OCI-LY3 (cell line): ENCODE data around the gene DNMBP.

Source experiments
- H2AFZ ChIP-seq: fragments of 200-600, 300-600 bp; shearing (Covaris generic); 2 replicates; pipeline ENCODE4 v1.6.0; 2014; ENCODE audit warnings: antibody characterized with exemption, low read depth, low read length
- H3K27ac ChIP-seq: fragments of 200-600, 300-600 bp; sonication (generic); 2 replicates; pipeline ENCODE4 v1.5.1; 2014; ENCODE audit warnings: mild to moderate bottlenecking, low read length, moderate library complexity, mixed read lengths
- H3K27me3 ChIP-seq: fragments of 200-600, 300-600 bp; sonication (generic); 2 replicates; pipeline ENCODE4 v1.6.1; 2014; ENCODE audit warnings: low read depth, low read length, mixed read lengths
- H3K36me3 ChIP-seq: fragments of 200-600, 300-600 bp; sonication (generic); replicated peaks from 2 replicates; pipeline ENCODE3; 2014; ENCODE audit warnings: low read depth, low read length, mixed read lengths
- H3K4me1 ChIP-seq: fragments of 300-600, 200-600 bp; sonication (generic); 2 replicates; pipeline ENCODE4 v1.6.1; 2014; ENCODE audit warnings: low read length, mixed read lengths
- H3K4me2 ChIP-seq: fragments of 200-600, 300-600 bp; sonication (generic); 2 replicates; pipeline ENCODE4 v1.6.1; 2014; ENCODE audit warnings: low read length, mixed read lengths
- H3K4me3 ChIP-seq: fragments of 300-600, 200-600 bp; sonication (generic); 2 replicates; pipeline ENCODE4 v1.5.1; 2014; ENCODE audit warnings: antibody characterized with exemption, mild to moderate bottlenecking, low read length, moderate library complexity
- H3K79me2 ChIP-seq: fragments of 300-600, 200-600 bp; shearing (Covaris generic); 2 replicates; pipeline ENCODE4 v1.6.1; 2014; ENCODE audit warnings: mild to moderate bottlenecking, low read length, mixed read lengths
- H3K9ac ChIP-seq: fragments of 300-600, 200-600 bp; shearing (Covaris generic); 2 replicates; pipeline ENCODE4 v1.6.0; 2014; ENCODE audit warnings: mild to moderate bottlenecking, low read length, moderate library complexity
- H3K9me3 ChIP-seq: fragments of 200-600, 300-600 bp; shearing (Covaris generic); 2 replicates; pipeline ENCODE4 v1.6.1; 2014; ENCODE audit warnings: low read length, mixed read lengths; ENCODE audit not compliant: insufficient read depth
- H4K20me1 ChIP-seq: fragments of 200-600, 300-600 bp; sonication (generic); 2 replicates; pipeline ENCODE4 v1.6.1; 2016; ENCODE audit warnings: low read length, mixed read lengths; ENCODE audit not compliant: insufficient read depth
- EZH2phosphoT487 ChIP-seq: fragments of 200-600 bp; shearing (Covaris generic); IDR thresholded peaks from 2 replicates; pipeline ENCODE4 v1.6.1; 2018; ENCODE audit warnings: antibody characterized with exemption, mixed run types, low read depth
- TF ChIP-seq, protein P1 (sequence below): fragments of 200-600, 300-600 bp; sonication (generic); IDR thresholded peaks from 2 replicates; pipeline ENCODE4 v1.5.1; 2014; ENCODE audit warnings: antibody characterized with exemption, low read length, low read depth

The DNMBP gene, protein sequence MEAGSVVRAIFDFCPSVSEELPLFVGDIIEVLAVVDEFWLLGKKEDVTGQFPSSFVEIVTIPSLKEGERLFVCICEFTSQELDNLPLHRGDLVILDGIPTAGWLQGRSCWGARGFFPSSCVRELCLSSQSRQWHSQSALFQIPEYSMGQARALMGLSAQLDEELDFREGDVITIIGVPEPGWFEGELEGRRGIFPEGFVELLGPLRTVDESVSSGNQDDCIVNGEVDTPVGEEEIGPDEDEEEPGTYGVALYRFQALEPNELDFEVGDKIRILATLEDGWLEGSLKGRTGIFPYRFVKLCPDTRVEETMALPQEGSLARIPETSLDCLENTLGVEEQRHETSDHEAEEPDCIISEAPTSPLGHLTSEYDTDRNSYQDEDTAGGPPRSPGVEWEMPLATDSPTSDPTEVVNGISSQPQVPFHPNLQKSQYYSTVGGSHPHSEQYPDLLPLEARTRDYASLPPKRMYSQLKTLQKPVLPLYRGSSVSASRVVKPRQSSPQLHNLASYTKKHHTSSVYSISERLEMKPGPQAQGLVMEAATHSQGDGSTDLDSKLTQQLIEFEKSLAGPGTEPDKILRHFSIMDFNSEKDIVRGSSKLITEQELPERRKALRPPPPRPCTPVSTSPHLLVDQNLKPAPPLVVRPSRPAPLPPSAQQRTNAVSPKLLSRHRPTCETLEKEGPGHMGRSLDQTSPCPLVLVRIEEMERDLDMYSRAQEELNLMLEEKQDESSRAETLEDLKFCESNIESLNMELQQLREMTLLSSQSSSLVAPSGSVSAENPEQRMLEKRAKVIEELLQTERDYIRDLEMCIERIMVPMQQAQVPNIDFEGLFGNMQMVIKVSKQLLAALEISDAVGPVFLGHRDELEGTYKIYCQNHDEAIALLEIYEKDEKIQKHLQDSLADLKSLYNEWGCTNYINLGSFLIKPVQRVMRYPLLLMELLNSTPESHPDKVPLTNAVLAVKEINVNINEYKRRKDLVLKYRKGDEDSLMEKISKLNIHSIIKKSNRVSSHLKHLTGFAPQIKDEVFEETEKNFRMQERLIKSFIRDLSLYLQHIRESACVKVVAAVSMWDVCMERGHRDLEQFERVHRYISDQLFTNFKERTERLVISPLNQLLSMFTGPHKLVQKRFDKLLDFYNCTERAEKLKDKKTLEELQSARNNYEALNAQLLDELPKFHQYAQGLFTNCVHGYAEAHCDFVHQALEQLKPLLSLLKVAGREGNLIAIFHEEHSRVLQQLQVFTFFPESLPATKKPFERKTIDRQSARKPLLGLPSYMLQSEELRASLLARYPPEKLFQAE (N-terminal part only)

DNA sequence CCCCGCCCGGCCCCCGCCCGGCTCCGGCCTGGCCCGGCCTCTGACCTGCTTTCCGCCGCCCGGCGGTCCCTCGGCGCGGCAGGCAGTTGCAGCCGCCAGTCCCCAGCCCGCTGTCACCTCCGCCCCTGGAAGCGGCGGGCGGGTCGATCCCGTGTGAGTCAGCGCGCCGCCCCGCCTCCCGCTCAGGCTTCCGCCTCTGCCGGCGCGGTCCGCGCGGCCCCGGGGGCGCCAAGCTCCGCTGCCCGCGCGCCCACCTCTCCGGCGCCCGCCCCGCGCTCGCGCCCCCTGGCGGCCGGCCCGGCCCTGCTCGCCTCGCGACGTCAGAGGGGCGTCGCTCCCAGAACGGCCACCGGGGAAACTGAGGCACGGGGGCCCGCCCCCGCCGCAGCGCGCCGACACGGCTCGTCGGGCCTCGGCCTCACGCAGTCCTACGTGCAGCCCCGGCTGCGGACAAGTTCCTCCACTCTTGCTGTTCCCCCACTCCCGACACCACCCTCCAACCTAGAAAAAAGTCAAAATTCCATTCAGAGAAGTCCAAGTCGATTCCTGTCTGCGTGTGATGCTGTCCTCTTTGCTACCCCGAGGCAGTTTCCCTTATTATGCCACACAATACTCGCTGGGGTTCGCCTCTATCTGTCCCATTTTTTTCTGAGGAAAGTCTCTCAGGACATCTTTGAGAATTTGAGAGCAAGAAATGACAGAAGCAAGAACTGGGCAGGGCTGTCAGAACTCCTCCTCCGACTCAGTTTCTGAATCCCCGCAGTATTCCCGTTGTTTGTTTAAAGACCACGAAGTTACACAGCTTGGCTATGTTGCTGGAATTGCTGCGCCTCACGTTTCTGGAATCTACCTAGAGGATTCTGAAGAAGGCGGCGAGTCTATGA is at the start of gene DNMBP:
Gene DNMBP (minus strand): TSS at position 155 of the 884 bp plus-strand sequence. CDS start 37,823 bp downstream, outside the sequence.
- Histone ChIP-seq H3K9ac (peak within 1 kb of the TSS; percentile 66), H3K27me3 (peaks cover 23% of the 10 kb centered on the region), H3K9me3 (no peaks in the 10 kb centered on the region), H3K4me3 (peak within 1 kb of the TSS; percentile 99), H3K4me1 (peaks cover 23% of the 10 kb centered on the region), H3K36me3 (no peaks in the 10 kb centered on the region), H3K27ac (no peak within 1 kb of the TSS), H3K4me2 (peak within 1 kb of the TSS; percentile 92), H4K20me1 (no peaks in the 10 kb centered on the region), H3K79me2 (no peaks in the 10 kb centered on the region), H2AFZ (peak within 1 kb of the TSS; percentile 93)
- TF ChIP-seq, protein P1, sequence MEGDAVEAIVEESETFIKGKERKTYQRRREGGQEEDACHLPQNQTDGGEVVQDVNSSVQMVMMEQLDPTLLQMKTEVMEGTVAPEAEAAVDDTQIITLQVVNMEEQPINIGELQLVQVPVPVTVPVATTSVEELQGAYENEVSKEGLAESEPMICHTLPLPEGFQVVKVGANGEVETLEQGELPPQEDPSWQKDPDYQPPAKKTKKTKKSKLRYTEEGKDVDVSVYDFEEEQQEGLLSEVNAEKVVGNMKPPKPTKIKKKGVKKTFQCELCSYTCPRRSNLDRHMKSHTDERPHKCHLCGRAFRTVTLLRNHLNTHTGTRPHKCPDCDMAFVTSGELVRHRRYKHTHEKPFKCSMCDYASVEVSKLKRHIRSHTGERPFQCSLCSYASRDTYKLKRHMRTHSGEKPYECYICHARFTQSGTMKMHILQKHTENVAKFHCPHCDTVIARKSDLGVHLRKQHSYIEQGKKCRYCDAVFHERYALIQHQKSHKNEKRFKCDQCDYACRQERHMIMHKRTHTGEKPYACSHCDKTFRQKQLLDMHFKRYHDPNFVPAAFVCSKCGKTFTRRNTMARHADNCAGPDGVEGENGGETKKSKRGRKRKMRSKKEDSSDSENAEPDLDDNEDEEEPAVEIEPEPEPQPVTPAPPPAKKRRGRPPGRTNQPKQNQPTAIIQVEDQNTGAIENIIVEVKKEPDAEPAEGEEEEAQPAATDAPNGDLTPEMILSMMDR, result peak; percentile 47
- TF ChIP-seq EZH2phosphoT487, result no peak

DNA sequence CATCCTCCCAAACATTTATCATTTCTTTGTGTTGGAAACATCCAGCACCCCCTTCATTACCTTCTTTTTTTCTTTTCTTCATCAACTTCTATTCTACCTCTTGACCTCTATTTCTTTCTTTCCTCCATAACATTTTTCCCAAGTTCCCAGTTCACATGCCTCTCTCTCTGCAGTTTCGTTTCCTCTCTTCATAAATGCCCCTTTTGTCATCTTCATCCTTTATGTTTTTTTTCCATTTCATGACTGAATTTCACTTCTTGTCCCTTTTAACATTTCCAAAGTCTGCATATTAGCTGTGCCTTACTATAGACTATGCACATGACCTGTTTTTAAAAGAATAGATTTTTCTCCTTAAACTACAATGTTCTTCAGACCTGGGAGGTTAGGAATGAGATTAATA is 48.2 kb upstream of the DNMBP start:
- H3K4me2 ChIP-seq, result no peak overlapping the region
- no peak for TF ChIP-seq EZH2phosphoT487
- TF ChIP-seq, protein P1, result no peak

DNA sequence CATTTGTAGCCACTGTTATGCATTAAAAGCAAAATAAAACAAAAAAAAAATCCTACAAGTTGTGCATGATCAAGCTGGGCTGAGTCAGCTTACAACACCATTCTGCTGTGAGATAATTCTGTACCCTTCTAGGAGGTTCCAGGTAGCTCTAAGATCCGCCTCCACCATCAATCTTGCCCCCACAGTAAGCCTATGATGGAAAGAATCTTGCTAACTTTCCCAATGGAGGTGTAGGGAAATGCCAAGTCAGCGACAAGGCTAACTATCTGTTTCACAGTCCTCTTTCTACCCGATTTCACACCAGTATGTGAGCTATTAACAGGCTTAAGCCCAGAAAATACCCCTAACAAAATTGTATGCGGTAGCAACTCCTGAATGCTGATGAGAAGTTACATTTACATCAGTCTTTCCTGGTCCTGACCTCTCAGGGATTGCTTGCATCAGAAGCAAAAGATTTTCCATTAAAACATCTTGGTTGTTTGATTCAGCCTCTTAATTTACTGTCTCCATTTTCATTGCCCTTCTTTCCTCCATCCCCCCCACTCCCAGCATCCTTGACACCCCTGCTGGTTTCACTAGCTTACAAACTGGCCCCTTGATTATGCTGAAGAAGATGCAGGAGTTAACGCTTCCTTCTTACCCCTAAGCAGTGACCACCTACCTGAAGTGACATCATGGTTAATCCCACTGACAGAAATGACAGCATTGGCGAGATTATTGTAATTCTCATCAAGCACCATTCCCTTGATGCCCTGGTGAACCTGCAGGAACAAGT is 44.1 kb upstream of the DNMBP start:
- no peak overlapping the region for H2AFZ ChIP-seq
- H4K20me1 ChIP-seq, result no peaks in the 10 kb centered on the region
- H3K9ac ChIP-seq, result no peak overlapping the region

More for the DNA sequence above, 48.2 kb upstream of the DNMBP start:
- Histone ChIP-seq H3K27ac (no peak overlapping the region), H3K9ac (no peak overlapping the region), H3K27me3 (peaks cover 12% of the 10 kb centered on the region), H3K4me1 (no peaks in the 10 kb centered on the region), H3K36me3 (no peaks in the 10 kb centered on the region), H3K9me3 (no peaks in the 10 kb centered on the region), H3K4me3 (no peak overlapping the region), H3K79me2 (no peaks in the 10 kb centered on the region), H2AFZ (no peak overlapping the region), H4K20me1 (no peaks in the 10 kb centered on the region)

More for the DNA sequence above, 44.1 kb upstream of the DNMBP start:
- no peaks in the 10 kb centered on the region for H3K4me1 ChIP-seq
- H3K36me3 ChIP-seq, result no peaks in the 10 kb centered on the region
- no peak overlapping the region for H3K4me2 ChIP-seq
- H3K27ac ChIP-seq, result no peak overlapping the region
- no peak overlapping the region for H3K4me3 ChIP-seq
- H3K27me3 ChIP-seq, result peaks cover 12% of the 10 kb centered on the region
- no peaks in the 10 kb centered on the region for H3K79me2 ChIP-seq
- no peaks in the 10 kb centered on the region for H3K9me3 ChIP-seq
- TF ChIP-seq, protein P1, result no peak
- TF ChIP-seq EZH2phosphoT487, result no peak
